BE2C (cell line): Measurements from ENCODE around the gene CLIC5.

Source experiments
- DNase-seq: peaks from one replicate; pipeline ENCODE4 v3.0.0-alpha.2; 2020
- H3K27me3 ChIP-seq: fragments of 250-450 bp; sonication (Bioruptor Pico); 2 replicates; pipeline ENCODE4 v1.5.1; 2020; ENCODE audit warnings: mild to moderate bottlenecking
- H3K36me3 ChIP-seq: fragments of 250-450 bp; sonication (Bioruptor Pico); 2 replicates; pipeline ENCODE4 v1.5.1; 2020; ENCODE audit warnings: mild to moderate bottlenecking
- H3K4me1 ChIP-seq: fragments of 250-450 bp; sonication (Bioruptor Pico); 2 replicates; pipeline ENCODE4 v1.5.1; 2020
- H3K4me3 ChIP-seq: 2 replicates; pipeline ENCODE4 v1.5.1; 2011; ENCODE audit warnings: low read depth, low read length
- H3K9me3 ChIP-seq: fragments of 250-450 bp; sonication (Bioruptor Pico); 2 replicates; pipeline ENCODE4 v1.5.1; 2020
- TF ChIP-seq, protein P1 (sequence below): IDR thresholded peaks from 2 replicates; pipeline ENCODE4 v1.5.1; 2012; ENCODE audit warnings: mild to moderate bottlenecking, low read depth, low read length

CLIC5 gene

DNA sequence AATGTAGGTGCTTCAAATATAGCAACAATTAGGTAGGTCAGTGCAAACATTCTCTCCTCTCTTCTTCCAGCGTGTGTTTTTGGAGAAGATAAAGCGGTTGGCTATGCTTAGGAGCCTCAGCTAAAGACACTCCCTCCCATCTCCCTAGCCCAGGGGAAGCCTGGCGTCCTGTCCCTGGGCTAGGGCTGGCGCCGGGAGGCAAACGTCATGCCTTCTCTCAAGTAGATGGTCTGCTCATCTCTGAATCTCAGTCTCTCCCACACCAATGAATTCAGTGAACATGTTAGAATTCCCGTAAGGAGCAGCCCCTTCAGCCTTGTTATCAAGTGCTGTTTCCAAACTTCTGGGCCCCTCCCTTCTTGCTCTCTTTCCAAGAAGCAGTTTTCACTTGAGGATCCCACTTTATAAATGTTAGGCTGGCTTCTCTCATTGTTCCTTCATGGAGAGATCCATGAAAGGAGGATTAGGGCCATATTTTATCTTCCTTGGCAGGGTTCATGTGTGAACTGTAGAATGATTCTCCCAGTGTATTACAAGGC, 142.8 kb downstream of the CLIC5 start:
- no peaks in the 10 kb centered on the region for H3K9me3 ChIP-seq
- no peak overlapping the region for H3K4me3 ChIP-seq
- DNase-seq = no peak
- no peaks in the 10 kb centered on the region for H3K27me3 ChIP-seq
- no peaks in the 10 kb centered on the region for H3K4me1 ChIP-seq
- TF ChIP-seq, protein P1, sequence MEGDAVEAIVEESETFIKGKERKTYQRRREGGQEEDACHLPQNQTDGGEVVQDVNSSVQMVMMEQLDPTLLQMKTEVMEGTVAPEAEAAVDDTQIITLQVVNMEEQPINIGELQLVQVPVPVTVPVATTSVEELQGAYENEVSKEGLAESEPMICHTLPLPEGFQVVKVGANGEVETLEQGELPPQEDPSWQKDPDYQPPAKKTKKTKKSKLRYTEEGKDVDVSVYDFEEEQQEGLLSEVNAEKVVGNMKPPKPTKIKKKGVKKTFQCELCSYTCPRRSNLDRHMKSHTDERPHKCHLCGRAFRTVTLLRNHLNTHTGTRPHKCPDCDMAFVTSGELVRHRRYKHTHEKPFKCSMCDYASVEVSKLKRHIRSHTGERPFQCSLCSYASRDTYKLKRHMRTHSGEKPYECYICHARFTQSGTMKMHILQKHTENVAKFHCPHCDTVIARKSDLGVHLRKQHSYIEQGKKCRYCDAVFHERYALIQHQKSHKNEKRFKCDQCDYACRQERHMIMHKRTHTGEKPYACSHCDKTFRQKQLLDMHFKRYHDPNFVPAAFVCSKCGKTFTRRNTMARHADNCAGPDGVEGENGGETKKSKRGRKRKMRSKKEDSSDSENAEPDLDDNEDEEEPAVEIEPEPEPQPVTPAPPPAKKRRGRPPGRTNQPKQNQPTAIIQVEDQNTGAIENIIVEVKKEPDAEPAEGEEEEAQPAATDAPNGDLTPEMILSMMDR = no peak
- no peaks in the 10 kb centered on the region for H3K36me3 ChIP-seq

GRCh38 chr6:45870531-45870930, 145.1 kb downstream of the CLIC5 start:
- Histone ChIP-seq H3K4me1 (no peaks in the 10 kb centered on the region), H3K36me3 (no peaks in the 10 kb centered on the region), H3K4me3 (no peak overlapping the region), H3K9me3 (no peaks in the 10 kb centered on the region), H3K27me3 (no peaks in the 10 kb centered on the region)
- TF ChIP-seq, protein P1 = no peak
- DNase-seq = no peak

GRCh38 chr6:45864651-45865050, 151.0 kb downstream of the CLIC5 start:
- Histone ChIP-seq H3K9me3 (no peaks in the 10 kb centered on the region), H3K4me1 (no peaks in the 10 kb centered on the region), H3K4me3 (no peak overlapping the region), H3K27me3 (no peaks in the 10 kb centered on the region), H3K36me3 (no peaks in the 10 kb centered on the region)
- TF ChIP-seq, protein P1 = no peak
- DNase-seq = no peak

- Histone ChIP-seq H3K4me1 (no peaks in the 10 kb centered on the region), H3K9me3 (no peaks in the 10 kb centered on the region), H3K4me3 (no peak overlapping the region), H3K36me3 (no peaks in the 10 kb centered on the region), H3K27me3 (no peaks in the 10 kb centered on the region)
- TF ChIP-seq, protein P1 = no peak
- no peak for DNase-seq
Measured at GRCh38 chr6:45858691-45859090, 157.0 kb downstream of the CLIC5 start.

DNA sequence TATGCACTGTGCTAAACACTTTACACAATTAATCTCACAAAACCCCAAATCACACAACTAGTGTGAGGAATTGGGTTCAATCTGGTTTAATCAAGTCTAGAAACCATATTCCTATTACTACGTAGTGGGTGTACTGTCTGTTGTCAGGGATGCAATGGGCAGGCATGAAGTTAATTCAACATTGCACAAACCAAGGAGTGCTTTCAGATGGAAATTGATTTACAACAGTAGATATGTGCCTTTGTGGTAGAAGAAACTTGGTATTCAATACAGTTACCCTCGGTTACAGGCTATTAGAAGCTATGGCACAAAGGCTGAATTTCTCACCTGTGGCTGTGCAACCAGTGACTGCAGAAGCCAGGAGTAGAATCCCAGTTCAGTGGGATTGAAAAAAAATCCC, 157.8 kb downstream of the CLIC5 start:
- Histone ChIP-seq H3K9me3 (no peaks in the 10 kb centered on the region), H3K36me3 (no peaks in the 10 kb centered on the region), H3K27me3 (no peaks in the 10 kb centered on the region), H3K4me3 (no peak overlapping the region), H3K4me1 (no peaks in the 10 kb centered on the region)
- no peak for DNase-seq
- TF ChIP-seq, protein P1 = no peak

- Histone ChIP-seq H3K4me1 (no peaks in the 10 kb centered on the region), H3K9me3 (no peaks in the 10 kb centered on the region), H3K36me3 (no peaks in the 10 kb centered on the region), H3K27me3 (no peaks in the 10 kb centered on the region), H3K4me3 (no peak overlapping the region)
- no peak for DNase-seq
- TF ChIP-seq, protein P1 = no peak
Measured at GRCh38 chr6:45855642-45856394, 159.8 kb downstream of the CLIC5 start.
